ENCODE measurements around the gene PIGV. TPM values are rescaled to one million over a fixed set of nuclear protein-coding genes. Genes with fewer than 3 reads are reported as not detected.
"Not testable (repeated sequence)": the region's sequence is repeated elsewhere in the genome, so short reads cannot be mapped to it uniquely, and the experiment has no call there.

Gene PIGV

GRCh38 chr1:26844424-26845196 is 56.9 kb downstream of the PIGV start:
- Histone ChIP-seq H3K27me3 (ENCODE audit: insufficient read depth, low read length, poor library complexity) (no peaks in the 10 kb centered on the region), H3K56ac (ENCODE audit: low read length) (no peak overlapping the region), H4K8ac (ENCODE audit: low read depth, low read length) (no peak overlapping the region), H3K4me1 (ENCODE audit: control insufficient read depth, low read depth, low read length) (no peaks in the 10 kb centered on the region), H3K18ac (ENCODE audit: low read length) (no peak overlapping the region), H3K36me3 (ENCODE audit: control insufficient read depth, insufficient read depth, low read length) (peaks cover 6% of the 10 kb centered on the region), H3K27ac (ENCODE audit: low read depth, low read length) (no peak overlapping the region), H3K79me2 (ENCODE audit: control insufficient read depth, insufficient read depth, low read length) (no peaks in the 10 kb centered on the region), H3K23ac (ENCODE audit: low read length) (no peak overlapping the region), H3K4me3 (ENCODE audit: low read length) (no peak overlapping the region), H3K4me2 (ENCODE audit: low read length) (no peak overlapping the region), H3K9ac (ENCODE audit: low read length) (no peak overlapping the region), H3K4ac (ENCODE audit: low read depth, low read length) (no peak overlapping the region), H2BK15ac (replicated peaks; ENCODE audit: low read depth) (no peak overlapping the region), H2BK120ac (ENCODE audit: low read depth, low read length) (no peak overlapping the region), H2AK5ac (ENCODE audit: low read length) (no peak overlapping the region), H2BK5ac (ENCODE audit: low read length) (no peak overlapping the region), H3K79me1 (ENCODE audit: low read length) (no peaks in the 10 kb centered on the region), H4K5ac (ENCODE audit: low read length) (no peak overlapping the region)
- no CpG with 5 or more reads among the region's 13 CpGs for WGBS (ENCODE audit: extremely low coverage, insufficient coverage, low lambda C conversion rate)
- DNase-seq: no peak

GRCh38 chr1:26847826-26848225 is 60.1 kb downstream of the PIGV start:
- H3K23ac ChIP-seq (ENCODE audit: low read length); H3K4me1 ChIP-seq (ENCODE audit: control insufficient read depth, low read depth, low read length); H3K27me3 ChIP-seq (ENCODE audit: insufficient read depth, low read length, poor library complexity); H3K4me2 ChIP-seq (ENCODE audit: low read length); H2BK5ac ChIP-seq (ENCODE audit: low read length); H3K9ac ChIP-seq (ENCODE audit: low read length); H2BK120ac ChIP-seq (ENCODE audit: low read depth, low read length); H3K79me2 ChIP-seq (ENCODE audit: control insufficient read depth, insufficient read depth, low read length); H2AK5ac ChIP-seq (ENCODE audit: low read length); H4K5ac ChIP-seq (ENCODE audit: low read length); H3K4me3 ChIP-seq (ENCODE audit: low read length); H3K56ac ChIP-seq (ENCODE audit: low read length); H3K4ac ChIP-seq (ENCODE audit: low read depth, low read length); H3K79me1 ChIP-seq (ENCODE audit: low read length); H2BK15ac ChIP-seq (replicated peaks; ENCODE audit: low read depth); H4K8ac ChIP-seq (ENCODE audit: low read depth, low read length); H3K27ac ChIP-seq (ENCODE audit: low read depth, low read length); DNase-seq; H3K18ac ChIP-seq (ENCODE audit: low read length): not testable (repeated sequence)
- WGBS (ENCODE audit: extremely low coverage, insufficient coverage, low lambda C conversion rate): no CpG with 5 or more reads among the region's 6 CpGs
- H3K36me3 ChIP-seq (ENCODE audit: control insufficient read depth, insufficient read depth, low read length): peaks cover 18% of the 10 kb centered on the region

Small RNA genes within 50 kb of the gene (small RNA-seq; reads per million reads assigned to genes)
- gene RN7SL165P (ENCODE audit: insufficient read depth): not detected
